HCT116 (cell line): Measurements from ENCODE around the gene KRTAP22-1. TPM values are rescaled to one million over a fixed set of nuclear protein-coding genes. Genes with fewer than 3 reads are reported as not detected.

Experiments used
- ATAC-seq: fragments of 200-7000 bp; cut with Tn5 transposase; 2 replicates; pipeline ENCODE4 v1.9.1; 2020; ENCODE audit warnings: mild to moderate bottlenecking, moderate library complexity
- BruUV-seq: library from RNA; stranded (reverse); fragments of 400-500 nt; replicated peaks from 2 replicates; lab custom pipeline; 2021; lab: Mats Ljungman, UMichigan
- CTCF ChIA-PET: fragments of 300-600 bp; sonication (Branson Sonifier 250); formaldehyde crosslinking; loops from one replicate; lab custom pipeline; 2021; ENCODE audit warnings: antibody characterized with exemption; lab: Charles Lee
- POLR2A ChIA-PET: fragments of 300-600, 350-600 bp; sonication (Branson Sonifier 250); formaldehyde crosslinking; loops from one replicate; lab custom pipeline; 2021; ENCODE audit warnings: antibody characterized with exemption; lab: Charles Lee
- RAD21 ChIA-PET, 2 experiments: fragments of 300-600 bp; sonication (Branson Sonifier 250); formaldehyde crosslinking; loops; one replicate each; lab custom pipeline; 2023; ENCODE audit warnings: low total read pairs in 2 of 2; ENCODE audit not compliant: uncharacterized antibody in 2 of 2, unreplicated experiment in 2 of 2, low non-redundant PET in 1 of 2; lab: Charles Lee
- DNase-seq: peaks from one replicate; pipeline ENCODE4 v3.0.0-alpha.2; 2010; ENCODE audit warnings: low read depth, low spot score
- H2AFZ ChIP-seq: fragments of 200-600 bp; shearing (Covaris generic), sonication (generic); 2 replicates; pipeline ENCODE4 v1.6.1; 2017; ENCODE audit warnings: low read depth, mixed run types, mixed read lengths, antibody characterized with exemption, low read length; ENCODE audit not compliant: poor library complexity, severe bottlenecking
- H3K27ac ChIP-seq: 2 replicates; pipeline ENCODE4 v1.5.1; 2012; ENCODE audit warnings: low read depth, low read length
- H3K27me3 ChIP-seq: fragments of 200-600 bp; sonication (generic); 2 replicates; pipeline ENCODE4 v1.6.1; 2016; ENCODE audit warnings: mixed run types, low read length, mixed read lengths; ENCODE audit not compliant: insufficient read depth
- H3K36me3 ChIP-seq, 2 experiments: fragments of 200-500 bp in 1 of 2; fragments of 200-600 bp in 1 of 2; sonication (Bioruptor generic) in 1 of 2; sonication (generic) in 1 of 2; 2 replicates each; pipeline versions ENCODE4 v1.5.1 to v1.6.1; 2014 to 2016; ENCODE audit warnings: low read length in 2 of 2, inconsistent platforms in 1 of 2, mixed read lengths in 1 of 2, mixed run types in 1 of 2; ENCODE audit not compliant: insufficient read depth in 2 of 2, control insufficient read depth in 1 of 2
- H3K4me1 ChIP-seq, 2 experiments: fragments of 200-600 bp in 1 of 2; sonication (generic) in 1 of 2; 2 replicates each; pipeline versions ENCODE4 v1.5.1 to v1.6.1; 2012 to 2017; ENCODE audit warnings: low read length in 2 of 2, inconsistent platforms in 1 of 2, mild to moderate bottlenecking in 1 of 2, mixed read lengths in 1 of 2, mixed run types in 1 of 2, moderate library complexity in 1 of 2; ENCODE audit not compliant: insufficient read depth in 2 of 2, control insufficient read depth in 1 of 2
- H3K4me2 ChIP-seq: fragments of 200-600 bp; sonication (generic); 2 replicates; pipeline ENCODE4 v1.6.1; 2017; ENCODE audit warnings: mixed run types, low read length, mixed read lengths
- H3K4me3 ChIP-seq, 2 experiments: fragments of 200-600 bp in 1 of 2; sonication (generic) in 1 of 2; replicated peaks in 1 of 2; 2 replicates each; pipeline ENCODE4 v1.5.1; 2011 to 2016; ENCODE audit warnings: low read length in 2 of 2, control low read depth in 1 of 2, low read depth in 1 of 2, mild to moderate bottlenecking in 1 of 2, mixed read lengths in 1 of 2, mixed run types in 1 of 2
- H3K79me2 ChIP-seq: fragments of 200-600 bp; sonication (generic); 2 replicates; pipeline ENCODE4 v1.6.1; 2017; ENCODE audit warnings: mild to moderate bottlenecking, mixed run types, low read length, moderate library complexity, mixed read lengths; ENCODE audit not compliant: insufficient read depth
- H3K9ac ChIP-seq: fragments of 200-600 bp; sonication (generic); 2 replicates; pipeline ENCODE4 v1.6.1; 2016; ENCODE audit warnings: low read length, mixed read lengths
- H3K9me2 ChIP-seq: fragments of 200-600 bp; sonication (generic), shearing (Covaris generic); 2 replicates; pipeline ENCODE4 v1.6.1; 2017; ENCODE audit warnings: mixed run types, mild to moderate bottlenecking, moderate library complexity; ENCODE audit not compliant: insufficient read depth
- H3K9me3 ChIP-seq, 2 experiments: fragments of 200-500 bp in 1 of 2; fragments of 200-600 bp in 1 of 2; sonication (Bioruptor generic) in 1 of 2; sonication (generic) in 1 of 2; 2 replicates each; pipeline ENCODE4 v1.6.1; 2014 to 2017; ENCODE audit warnings: low read length in 2 of 2, mixed read lengths in 2 of 2, inconsistent platforms in 1 of 2, low read depth in 1 of 2, mild to moderate bottlenecking in 1 of 2, mixed run types in 1 of 2, moderate library complexity in 1 of 2; ENCODE audit not compliant: control insufficient read depth in 1 of 2, insufficient read depth in 1 of 2
- H4K20me1 ChIP-seq: fragments of 200-600 bp; sonication (generic), shearing (Covaris generic); 2 replicates; pipeline ENCODE4 v1.6.1; 2017; ENCODE audit warnings: mixed run types, mild to moderate bottlenecking, moderate library complexity; ENCODE audit not compliant: insufficient read depth
- CBX3 ChIP-seq: IDR thresholded peaks from 2 replicates; pipeline ENCODE4 v1.6.1; 2012; ENCODE audit warnings: low read depth
- CEBPB ChIP-seq: IDR thresholded peaks from 2 replicates; pipeline ENCODE4 v1.6.1; 2012; ENCODE audit warnings: low read depth
- CTCF ChIP-seq, 3 experiments: fragments of 200-600 bp in 1 of 3; sonication (generic) in 1 of 3; IDR thresholded peaks in 2 of 3; conservative IDR thresholded peaks in 1 of 3; 2 replicates each; pipeline ENCODE4 v1.5.1; 2012 to 2017; ENCODE audit warnings: low read depth in 2 of 3, low read length in 2 of 3, antibody characterized with exemption in 1 of 3, borderline replicate concordance in 1 of 3, control low read depth in 1 of 3, mild to moderate bottlenecking in 1 of 3, mixed read lengths in 1 of 3, mixed run types in 1 of 3, moderate library complexity in 1 of 3; ENCODE audit not compliant: insufficient read depth in 1 of 3
- EGR1 ChIP-seq: IDR thresholded peaks from 2 replicates; pipeline ENCODE4 v1.6.1; 2012; ENCODE audit warnings: low read depth
- ELF1 ChIP-seq: IDR thresholded peaks from 2 replicates; pipeline ENCODE4 v1.6.1; 2012; ENCODE audit warnings: low read depth, borderline replicate concordance
- EZH2 ChIP-seq: fragments of 200-600 bp; sonication (generic); IDR thresholded peaks from 2 replicates; pipeline ENCODE4 v1.6.1; 2017; ENCODE audit warnings: antibody characterized with exemption, mixed run types
- EZH2phosphoT487 ChIP-seq: fragments of 200-600 bp; IDR thresholded peaks from 2 replicates; pipeline ENCODE4 v1.6.1; 2018; ENCODE audit warnings: antibody characterized with exemption, borderline replicate concordance
- JUND ChIP-seq: IDR thresholded peaks from 2 replicates; pipeline ENCODE4 v1.6.1; 2012
- POLR2A ChIP-seq: IDR thresholded peaks from 2 replicates; pipeline ENCODE4 v1.7.0; 2011; ENCODE audit warnings: borderline replicate concordance; ENCODE audit not compliant: insufficient read depth, insufficient read length; ENCODE audit errors: extremely low read depth
- POLR2AphosphoS5 ChIP-seq: IDR thresholded peaks from 2 replicates; pipeline ENCODE4 v1.6.1; 2011; ENCODE audit warnings: mild to moderate bottlenecking, low read depth, low read length, moderate library complexity
- SIN3A ChIP-seq: IDR thresholded peaks from 2 replicates; pipeline ENCODE4 v1.6.1; 2012; ENCODE audit warnings: low read depth
- SP1 ChIP-seq: IDR thresholded peaks from 2 replicates; pipeline ENCODE4 v1.6.1; 2012; ENCODE audit warnings: low read depth
- SRF ChIP-seq: IDR thresholded peaks from 2 replicates; pipeline ENCODE4 v1.6.1; 2012; ENCODE audit warnings: low read depth
- TCF7L2 ChIP-seq: IDR thresholded peaks from 2 replicates; pipeline ENCODE4 v1.7.0; 2011; ENCODE audit warnings: borderline replicate concordance, inconsistent platforms; ENCODE audit not compliant: insufficient read depth, insufficient read length; ENCODE audit errors: extremely low read depth
- YY1 ChIP-seq: IDR thresholded peaks from 2 replicates; pipeline ENCODE4 v1.6.1; 2011; ENCODE audit warnings: low read length, low read depth, moderate library complexity, mild to moderate bottlenecking; ENCODE audit not compliant: insufficient replicate concordance; ENCODE audit errors: extremely low read depth
- ZBTB33 ChIP-seq: IDR thresholded peaks from 2 replicates; pipeline ENCODE4 v1.6.1; 2011; ENCODE audit warnings: mild to moderate bottlenecking, low read length, moderate library complexity; ENCODE audit not compliant: insufficient replicate concordance; ENCODE audit errors: extremely low read depth
- ZFX ChIP-seq: fragments of 450-650 bp; IDR thresholded peaks from 2 replicates; pipeline ENCODE4 v1.6.1; 2017
- ZNF274 ChIP-seq: fragments of 200-500 bp; sonication (Bioruptor generic); IDR thresholded peaks from 2 replicates; pipeline ENCODE4 v1.6.1; 2014; ENCODE audit warnings: mild to moderate bottlenecking, low read depth, low read length, inconsistent platforms
- intact Hi-C: fragments of 100-400 bp; cut with micrococcal nuclease; formaldehyde crosslinking; loops from 2 replicates; pipeline ENCODE4 v1.10.0; 2022
- total RNA-seq: library from RNA; stranded (reverse); gene quantifications from one replicate; pipeline ENCODE4 v1.2.1, GENCODE V29; 2021; ENCODE audit not compliant: unreplicated experiment
- TF ChIP-seq, protein P1 (sequence below): IDR thresholded peaks from 2 replicates; pipeline ENCODE4 v1.6.1; 2012
- TF ChIP-seq, protein P2 (sequence below): IDR thresholded peaks from 2 replicates; pipeline ENCODE4 v1.6.1; 2012

Gene KRTAP22-1
- total RNA-seq, 1 experiment from 2014 or later: not detected

- no peak overlapping the region for H2AFZ ChIP-seq
- no peak overlapping the region for H3K4me2 ChIP-seq
- no peaks in the 10 kb centered on the region for H3K36me3 ChIP-seq
- ChIA-PET POLR2A (no interaction called here), RAD21 (no interaction called here), CTCF (no interaction called here)
- H3K4me1 ChIP-seq: no peaks in the 10 kb centered on the region
- DNase-seq: no peak
- no peak overlapping the region for H3K9ac ChIP-seq
- TF ChIP-seq POLR2A (no peak), ELF1 (no peak), ZBTB33 (no peak), SP1 (no peak), ZNF274 (no peak), SIN3A (no peak), JUND (no peak), EGR1 (no peak), ZFX (no peak), CBX3 (no peak), EZH2 (no peak), CEBPB (no peak), TCF7L2 (no peak), POLR2AphosphoS5 (no peak), CTCF (IDR thresholded peaks at IDR 0.05 in 2 of 3, conservative IDR thresholded peaks at IDR 0.05 in 1 of 3; ENCODE audit: borderline replicate concordance in 1 of 3, insufficient read depth in 1 of 3, low read depth in 2 of 3, low read length in 2 of 3) (no peak), EZH2phosphoT487 (no peak), YY1 (no peak), SRF (no peak)
- TF ChIP-seq, protein P1, sequence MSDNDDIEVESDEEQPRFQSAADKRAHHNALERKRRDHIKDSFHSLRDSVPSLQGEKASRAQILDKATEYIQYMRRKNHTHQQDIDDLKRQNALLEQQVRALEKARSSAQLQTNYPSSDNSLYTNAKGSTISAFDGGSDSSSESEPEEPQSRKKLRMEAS: no peak
- TF ChIP-seq, protein P2, sequence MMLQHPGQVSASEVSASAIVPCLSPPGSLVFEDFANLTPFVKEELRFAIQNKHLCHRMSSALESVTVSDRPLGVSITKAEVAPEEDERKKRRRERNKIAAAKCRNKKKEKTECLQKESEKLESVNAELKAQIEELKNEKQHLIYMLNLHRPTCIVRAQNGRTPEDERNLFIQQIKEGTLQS: no peak
- no peak overlapping the region for H3K4me3 ChIP-seq
- no peak overlapping the region for H3K27ac ChIP-seq
- ATAC-seq: no peak
- H3K9me3 ChIP-seq: peaks cover 24 to 27% of the 10 kb centered on the region in 2 experiments; a peak in 3 of 4 replicates
- H3K79me2 ChIP-seq: no peaks in the 10 kb centered on the region
- no TSS peak for BruUV-seq
- intact Hi-C loops: no loop called here
- no peaks in the 10 kb centered on the region for H3K9me2 ChIP-seq
- no peaks in the 10 kb centered on the region for H4K20me1 ChIP-seq
- H3K27me3 ChIP-seq: no peaks in the 10 kb centered on the region
Observed at GRCh38 chr21:30580132-30580531, 20.8 kb upstream of the KRTAP22-1 start.
